ENCODE measurements around the gene TRMT61A. TPM values are rescaled to one million over a fixed set of nuclear protein-coding genes. Genes with fewer than 3 reads are reported as not detected.

Gene TRMT61A
- total RNA-seq, 1 experiment from 2014 or later: 29.0 TPM

DNA sequence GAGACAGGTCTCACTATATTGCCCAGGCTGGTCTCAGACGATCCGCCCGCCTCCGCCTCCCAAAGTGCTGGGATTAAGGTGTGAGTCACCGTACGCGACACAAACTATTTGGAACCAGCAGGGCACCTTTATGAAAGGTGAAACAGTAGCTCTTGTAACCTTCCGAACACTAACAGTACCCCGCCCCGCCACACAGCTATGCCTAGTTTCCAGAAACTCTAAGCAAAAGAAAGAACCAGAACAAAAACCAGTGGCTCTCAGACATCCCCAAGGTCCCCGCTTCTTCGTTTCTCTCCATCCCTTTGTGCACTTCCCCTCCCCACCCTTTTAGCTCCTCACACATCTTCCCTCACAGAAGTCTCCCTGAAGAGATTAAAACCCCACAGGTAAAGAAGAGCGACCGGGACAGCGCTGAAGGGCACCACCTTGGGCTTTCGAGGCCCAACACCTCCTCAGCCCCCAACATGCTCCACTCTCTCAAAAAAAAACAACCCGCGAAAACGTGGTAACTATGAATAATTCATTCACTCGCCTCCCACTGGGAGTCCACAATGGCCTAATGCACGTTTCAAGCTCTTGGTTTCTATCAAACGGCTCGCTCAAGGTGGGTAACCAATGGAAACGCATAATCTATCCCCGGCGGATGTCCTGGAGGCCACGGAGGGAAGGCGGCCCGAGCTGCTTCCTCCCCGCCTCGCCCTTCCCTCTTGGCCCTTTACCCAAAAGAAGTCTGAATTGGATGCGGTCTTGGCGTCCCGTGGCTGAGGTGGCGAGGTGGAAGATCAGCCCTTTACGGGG lies 32.6 kb downstream of the TRMT61A start:
- DNase-seq (ENCODE audit: low read depth): peak; percentile 40

DNA sequence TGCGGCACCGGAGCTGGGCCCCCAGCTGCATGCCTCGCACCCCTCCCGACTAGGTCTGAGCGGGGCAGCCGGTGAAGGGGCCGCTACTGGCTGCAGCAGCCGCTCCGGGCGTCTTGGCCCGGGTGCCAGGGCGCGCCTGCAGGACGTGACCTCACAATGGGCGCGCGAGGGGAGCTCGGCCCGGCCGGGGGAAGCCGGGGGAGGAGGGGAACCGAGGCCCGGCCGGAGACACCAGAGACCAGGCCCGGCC lies 33.1 kb downstream of the TRMT61A start:
- DNase-seq (ENCODE audit: low read depth): no peak

DNA sequence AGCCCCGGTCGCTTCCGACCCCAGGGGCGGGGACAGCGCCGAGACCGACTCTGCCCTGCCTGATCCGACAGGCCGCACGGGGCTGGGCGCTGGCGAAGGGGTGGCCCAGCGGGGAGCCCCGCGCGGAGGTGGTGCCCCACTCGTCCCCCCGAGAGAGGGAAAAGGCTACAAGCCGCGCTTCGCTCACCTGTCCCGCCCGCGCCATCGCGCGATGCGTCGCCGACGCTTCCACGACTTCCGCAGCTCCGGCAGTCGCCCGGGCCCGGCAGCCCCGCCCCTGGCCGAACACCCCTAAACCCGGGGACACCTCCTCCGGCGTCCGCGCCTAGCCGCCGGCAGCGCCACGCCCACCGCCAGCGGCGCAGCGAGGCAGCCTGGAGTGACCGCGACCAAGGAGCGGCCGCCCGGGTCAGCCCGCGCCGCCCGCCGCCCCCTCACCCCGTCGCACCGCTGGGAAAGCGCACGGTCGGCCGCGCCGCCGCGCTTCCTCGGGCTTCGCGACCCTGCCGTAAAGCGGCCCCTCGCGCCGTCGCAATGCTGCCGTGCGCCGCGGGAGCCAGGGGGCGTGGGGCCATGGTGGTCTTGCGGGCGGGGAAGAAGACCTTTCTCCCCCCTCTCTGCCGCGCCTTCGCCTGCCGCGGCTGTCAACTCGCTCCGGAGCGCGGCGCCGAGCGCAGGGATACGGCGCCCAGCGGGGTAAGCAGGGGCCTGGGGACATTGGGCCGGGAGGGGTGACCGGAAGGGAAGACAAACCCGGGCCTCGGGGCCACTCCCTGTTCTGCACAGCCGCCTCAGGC lies 33.6 kb downstream of the TRMT61A start, which contains the start of the genes BAG5 and COA8:
TSS of gene BAG5 (minus strand) at position 229 of the 797 bp plus-strand sequence. CDS start 1,493 bp downstream, outside the sequence.
TSS of gene COA8 (plus strand) at position 532 of the 797 bp plus-strand sequence. CDS start at position 574, 42 bp downstream.
- peak; percentile 78 for DNase-seq (ENCODE audit: low read depth)

DNA sequence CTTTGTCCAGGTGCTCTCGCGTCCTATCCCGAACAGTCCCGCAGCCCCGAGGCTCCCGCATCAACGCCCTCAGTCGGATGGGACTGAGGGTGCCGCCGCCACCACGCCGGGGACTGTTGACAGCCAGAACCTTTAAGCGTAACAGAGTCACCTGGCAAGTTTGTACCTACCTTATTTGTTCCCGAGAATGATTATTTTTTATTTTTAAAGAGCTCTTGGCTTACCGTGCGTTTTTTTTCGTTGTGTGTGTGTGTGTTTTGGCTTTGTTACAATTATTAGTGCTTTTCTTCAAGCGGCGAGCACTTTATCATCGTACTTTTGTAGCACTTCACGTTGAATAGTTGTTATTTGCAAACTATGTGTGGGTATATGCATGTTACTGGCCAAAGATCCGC lies 34.2 kb downstream of the TRMT61A start:
- no peak for DNase-seq (ENCODE audit: low read depth)

DNA sequence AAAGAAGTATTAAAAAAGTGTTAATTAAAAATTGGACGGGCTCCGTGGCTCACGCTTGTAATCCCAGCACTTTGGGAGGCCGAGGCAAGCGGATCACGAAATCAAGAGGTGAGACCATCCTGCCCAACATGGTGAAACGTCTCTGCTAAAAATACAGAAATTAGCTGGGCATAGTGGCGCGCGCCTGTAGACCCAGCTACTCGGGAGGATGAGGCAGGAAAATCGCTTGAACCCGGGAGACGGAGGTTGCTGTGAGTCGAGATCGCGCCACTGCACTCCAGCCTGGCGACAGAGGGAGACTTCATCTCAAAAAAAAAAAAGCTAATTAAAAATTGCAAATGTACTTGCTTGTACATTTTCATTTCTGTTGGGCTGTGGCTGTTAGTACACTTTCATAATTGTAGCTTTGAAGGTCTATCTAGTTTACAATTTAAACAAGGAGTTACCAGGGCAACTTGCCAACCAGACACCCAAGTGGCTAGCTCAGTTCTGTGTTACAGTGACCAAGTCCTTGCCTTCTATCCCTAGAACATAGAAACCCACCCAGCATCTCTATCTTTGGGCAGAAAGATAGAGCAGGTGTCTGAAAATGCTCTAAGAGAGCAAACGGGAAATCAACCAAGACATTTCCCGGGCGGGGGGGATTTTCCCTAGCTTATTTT lies 35.0 kb downstream of the TRMT61A start:
- DNase-seq (ENCODE audit: low read depth): no peak

DNA sequence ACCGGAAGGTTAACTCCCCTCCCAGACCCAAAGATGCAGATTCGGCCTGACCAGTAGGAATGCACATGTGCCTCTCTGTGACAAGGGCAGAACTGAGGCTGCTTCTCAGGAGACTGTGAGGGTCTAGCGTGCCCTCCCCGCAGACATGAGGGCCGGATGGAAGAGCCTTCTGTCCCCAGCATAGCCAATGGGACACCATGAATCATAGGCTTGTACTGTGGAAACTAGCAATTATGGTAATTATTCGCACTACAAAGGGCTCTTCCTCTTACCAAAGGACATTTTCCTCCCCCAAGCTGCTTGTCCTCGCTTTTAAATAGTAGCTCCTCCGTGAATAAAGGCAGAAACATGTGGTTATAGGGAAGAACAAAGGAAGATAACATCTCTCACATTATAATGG lies 40.0 kb downstream of the TRMT61A start:
- DNase-seq (ENCODE audit: low read depth): no peak

DNA sequence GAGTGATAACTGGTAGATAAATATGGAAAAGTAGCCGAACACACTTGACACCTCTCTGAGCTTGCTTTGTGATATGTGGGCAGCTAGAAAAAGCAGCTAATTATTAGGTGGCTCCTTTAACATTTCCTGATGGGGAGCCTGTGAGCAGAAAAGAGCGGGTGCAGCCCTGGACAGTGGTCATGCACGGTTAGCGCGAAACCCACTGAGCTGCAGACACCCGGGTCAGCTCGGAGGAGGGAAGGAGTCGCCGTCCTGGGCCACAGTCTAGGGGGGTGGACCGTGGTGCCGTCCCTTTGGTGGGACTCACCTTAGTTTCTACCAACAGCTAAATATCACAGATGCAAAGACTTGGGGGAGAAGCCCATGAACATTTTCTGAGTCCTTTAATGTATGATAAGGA lies 40.4 kb downstream of the TRMT61A start:
- no peak for DNase-seq (ENCODE audit: low read depth)

DNA sequence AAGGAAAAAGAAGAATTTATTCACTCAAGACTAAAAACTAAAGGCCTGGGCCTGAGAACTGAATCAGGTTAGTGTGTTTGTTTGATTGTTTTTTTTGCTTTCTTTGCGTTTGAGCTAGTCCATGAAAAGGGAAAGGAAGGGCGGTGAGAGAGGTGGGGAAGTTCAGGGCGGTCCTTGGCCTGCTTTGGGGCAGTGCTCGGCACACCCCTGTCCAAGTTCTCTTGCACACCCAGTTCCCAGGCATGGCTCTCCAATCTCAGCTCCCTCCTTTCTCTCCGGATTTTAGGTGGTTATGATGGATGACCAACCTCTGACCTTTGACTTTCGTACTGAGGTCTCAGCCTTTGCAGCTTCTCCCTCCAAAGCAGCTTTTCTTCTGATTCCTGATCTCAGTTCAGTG lies 45.1 kb downstream of the TRMT61A start:
- DNase-seq (ENCODE audit: low read depth): no peak

DNA sequence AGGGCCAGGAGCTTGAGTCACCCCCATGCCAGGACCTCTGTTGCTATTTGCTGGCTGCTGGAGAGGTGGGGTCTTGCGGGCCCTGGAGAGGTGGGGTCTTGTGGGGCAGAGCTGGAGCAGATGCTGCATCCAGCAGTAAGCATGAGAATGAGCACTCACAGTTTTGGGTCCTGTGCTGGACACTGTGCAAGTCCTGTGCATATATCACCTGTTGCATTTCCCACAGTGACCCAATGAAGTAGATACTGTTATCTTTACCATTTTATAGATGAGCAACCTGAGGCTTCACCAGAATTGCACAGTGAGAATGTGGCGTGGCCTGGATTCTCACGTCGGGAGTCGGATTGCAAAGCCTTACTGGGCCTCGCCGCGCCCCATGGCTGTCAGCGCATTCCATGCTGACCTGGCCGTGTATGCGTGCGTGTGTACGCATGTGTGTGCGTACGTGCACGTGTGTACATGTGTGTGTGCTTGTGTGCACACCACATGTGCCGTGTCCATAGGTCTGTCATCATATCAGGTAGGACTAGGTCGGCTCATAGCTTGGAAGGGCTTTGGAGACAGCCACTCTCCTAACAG lies 45.8 kb downstream of the TRMT61A start:
- no peak for DNase-seq (ENCODE audit: low read depth)

DNA sequence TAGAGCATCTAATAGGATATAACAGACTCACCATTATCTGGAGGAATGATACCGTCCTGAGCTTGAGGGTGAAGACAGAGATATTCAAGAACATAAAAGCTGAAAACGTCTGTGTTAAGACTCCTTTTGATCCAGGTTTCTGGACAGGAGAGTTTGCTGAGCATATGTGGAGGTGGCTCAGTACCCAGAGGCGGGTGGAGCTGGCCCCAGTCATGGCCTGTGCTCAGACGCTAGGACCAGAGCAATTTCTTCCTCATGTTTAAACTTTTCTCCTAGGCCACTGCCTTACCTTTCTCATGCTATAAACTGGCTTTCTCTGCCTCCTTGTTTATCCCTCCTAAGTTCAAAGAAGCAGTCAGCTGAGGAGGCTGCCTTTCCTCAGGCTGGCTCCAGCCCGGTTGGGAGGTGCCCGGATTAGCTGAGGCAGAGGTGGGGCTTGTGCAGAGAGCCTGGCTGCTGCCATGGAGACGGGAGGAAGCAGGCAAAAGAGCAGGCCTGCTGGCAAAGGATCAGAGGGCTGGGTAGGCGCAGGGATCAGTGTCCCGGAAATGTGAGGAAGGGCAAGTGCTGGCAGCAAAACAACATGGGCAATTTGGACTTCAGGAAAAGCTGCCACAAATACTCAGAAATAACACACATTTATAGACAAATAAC lies 47.5 kb downstream of the TRMT61A start:
- DNase-seq (ENCODE audit: low read depth): peak; percentile 90

DNA sequence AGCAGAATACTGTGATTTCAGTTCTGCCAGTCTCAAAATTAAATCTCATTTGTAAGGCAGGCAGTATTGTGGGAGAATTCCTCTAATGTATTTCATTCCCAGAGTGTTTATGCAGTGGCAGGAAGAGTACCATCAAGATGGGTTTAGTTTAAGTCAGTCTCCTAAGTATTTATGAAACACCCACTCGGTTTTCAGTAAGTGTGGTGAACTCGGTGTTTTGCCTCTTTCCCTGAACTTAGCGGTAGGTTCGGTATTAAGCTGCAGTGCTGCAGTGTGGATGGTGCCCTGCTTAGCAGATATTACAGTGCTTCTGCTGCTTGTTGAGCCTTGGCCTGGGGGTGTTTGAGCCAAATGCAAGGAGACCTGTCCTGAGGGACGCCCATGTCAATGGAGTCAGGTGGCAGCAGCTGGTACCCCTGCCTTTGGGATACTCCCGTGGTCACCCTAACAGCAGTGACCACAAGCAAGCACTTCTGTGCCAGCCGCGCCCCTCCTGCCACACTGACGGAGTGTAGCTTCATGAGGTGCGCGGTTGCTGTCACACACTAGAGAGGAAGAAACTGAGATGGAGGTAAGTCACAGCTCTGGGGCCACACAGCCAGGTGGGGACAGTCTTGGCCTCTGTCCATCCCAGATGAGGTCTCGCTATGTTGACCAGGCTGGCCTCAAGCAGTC lies 49.5 kb downstream of the TRMT61A start:
- DNase-seq (ENCODE audit: low read depth): no peak

DNA sequence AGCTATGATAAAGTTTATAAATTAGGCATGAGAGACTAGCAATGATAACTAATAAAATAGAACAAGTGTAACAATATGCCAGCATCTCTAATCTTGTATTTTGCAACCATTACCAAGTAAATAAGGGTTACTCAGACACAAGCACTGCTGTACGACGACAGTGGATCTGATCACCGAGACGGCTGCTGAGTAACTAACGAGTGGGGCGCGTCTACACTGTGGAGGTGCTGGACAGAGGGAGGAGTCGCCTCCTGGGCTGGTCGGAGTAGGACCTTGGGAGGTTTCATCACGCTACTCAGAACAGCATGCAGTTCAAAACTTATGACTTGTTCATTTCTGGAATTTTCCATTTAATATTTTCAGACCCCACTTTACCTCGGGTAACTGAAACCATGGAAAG lies 52.2 kb downstream of the TRMT61A start:
- no peak for DNase-seq (ENCODE audit: low read depth)

DNA sequence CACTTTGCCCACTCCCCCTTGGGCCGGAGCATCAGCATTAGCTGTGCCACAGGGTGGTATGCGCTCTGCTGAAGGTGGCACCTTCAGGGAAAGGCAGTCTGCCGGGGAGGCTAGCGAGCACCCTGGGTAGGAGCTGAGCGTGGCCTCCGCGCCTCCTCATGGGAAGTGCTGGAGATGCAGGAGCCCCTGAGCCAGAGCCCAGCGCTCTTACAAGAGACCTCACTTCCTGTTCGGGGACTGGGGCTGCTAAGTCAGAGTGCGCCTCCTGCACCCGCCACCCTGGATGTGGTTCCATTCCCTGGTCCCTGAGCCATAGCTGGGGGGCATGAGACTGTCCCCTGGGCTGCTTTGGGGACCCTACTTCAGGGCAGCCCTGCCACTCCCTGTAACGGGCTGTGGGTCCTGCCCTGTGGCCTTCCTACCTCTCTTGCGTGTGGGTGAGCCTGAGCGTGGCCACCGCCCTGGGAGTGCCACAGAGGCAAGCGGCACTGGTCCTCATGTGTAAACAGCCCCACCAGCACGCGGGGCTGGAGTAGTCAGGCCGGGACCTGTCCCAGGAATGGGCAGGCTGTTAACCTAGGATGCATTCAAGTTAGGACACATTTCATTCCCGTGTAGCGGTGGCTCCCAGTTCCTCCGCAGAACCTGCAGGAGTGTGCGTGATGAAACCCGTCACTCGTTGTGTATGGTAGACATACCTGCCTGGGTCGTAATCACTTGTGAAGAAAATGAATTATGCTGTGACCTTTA lies 53.1 kb downstream of the TRMT61A start:
- no peak for DNase-seq (ENCODE audit: low read depth)

DNA sequence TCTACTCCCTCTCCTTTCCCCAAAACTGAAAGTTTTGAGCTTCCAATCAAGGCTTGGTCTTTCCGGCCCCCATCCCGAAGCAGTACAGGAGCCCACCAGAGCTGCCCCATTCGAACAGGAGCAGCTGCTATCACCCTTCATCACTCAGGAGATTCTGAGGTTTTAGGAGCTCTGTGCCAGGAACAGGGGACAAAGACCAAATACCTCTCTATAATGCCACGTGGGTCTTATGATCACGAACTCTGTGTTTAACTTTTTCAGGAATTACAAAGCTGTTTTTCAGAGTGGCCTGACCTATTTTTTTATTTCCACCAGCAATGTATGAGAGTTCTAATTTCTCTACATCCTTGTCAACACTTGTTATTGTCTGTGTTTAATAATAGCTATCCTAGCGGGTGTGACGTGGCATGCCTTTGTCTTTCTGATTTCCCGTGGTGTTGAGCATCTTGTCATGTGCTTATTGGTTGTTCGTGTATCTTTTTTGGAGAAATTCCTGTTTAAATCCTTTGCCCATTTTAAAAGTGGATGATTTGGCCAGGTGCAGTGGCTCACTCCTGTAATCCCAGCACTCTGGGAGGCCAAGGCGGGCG lies 55.4 kb downstream of the TRMT61A start:
- DNase-seq (ENCODE audit: low read depth): no peak

Small RNA genes within 50 kb of the gene (small RNA-seq; reads per million reads assigned to genes)
- gene RNU4-68P (0.27 reads per million, percentile 24 among the genes with 10 or more reads in this experiment), gene RNU7-160P (not detected)

Other genes with a start within 250 kb of the TRMT61A start
- 207 and 288 TPM in 2 replicates for gene EIF5, start 195.0 kb upstream of the TRMT61A start, total RNA-seq (2014; rRNA removed; shearing (Covaris generic))
- gene MARK3, start 143.8 kb upstream of the TRMT61A start, total RNA-seq (2014; rRNA removed; shearing (Covaris generic)): 76.6 and 77.7 TPM in 2 replicates
- gene CKB, start 6.4 kb upstream of the TRMT61A start, total RNA-seq (2014; rRNA removed; shearing (Covaris generic)): 5.9 and 6.9 TPM in 2 replicates
- 19.7 and 23.8 TPM in 2 replicates for gene BAG5, start 33.5 kb downstream of the TRMT61A start, total RNA-seq (2014; rRNA removed; shearing (Covaris generic))
- 24.0 and 50.6 TPM in 2 replicates for gene COA8, start 33.8 kb downstream of the TRMT61A start, total RNA-seq (2014; rRNA removed; shearing (Covaris generic))
- gene KLC1, start 100.0 kb downstream of the TRMT61A start, total RNA-seq (2014; rRNA removed; shearing (Covaris generic)): 123 and 163 TPM in 2 replicates
- gene XRCC3, start 186.3 kb downstream of the TRMT61A start, total RNA-seq (2014; rRNA removed; shearing (Covaris generic)): 70.5 and 77.9 TPM in 2 replicates
- 30.0 and 45.3 TPM in 2 replicates for gene ZFYVE21, start 186.6 kb downstream of the TRMT61A start, total RNA-seq (2014; rRNA removed; shearing (Covaris generic))